H7 (cell line): Measurements from ENCODE around the gene MTCL1. TPM values are rescaled to one million over a fixed set of nuclear protein-coding genes. Genes with fewer than 3 reads are reported as not detected.

Source experiments
- DNase-seq: peaks from one replicate; pipeline ENCODE4 v3.0.0; 2012
- H3K27me3 ChIP-seq: 2 replicates; pipeline ENCODE4 v1.6.0; 2011; ENCODE audit warnings: mild to moderate bottlenecking, low read length; ENCODE audit not compliant: control insufficient read depth, insufficient read depth
- H3K36me3 ChIP-seq: replicated peaks from 2 replicates; pipeline ENCODE4 v1.5.1; 2011; ENCODE audit warnings: low read length; ENCODE audit not compliant: control insufficient read depth, insufficient read depth
- H3K4me3 ChIP-seq: 2 replicates; pipeline ENCODE4 v1.5.1; 2011; ENCODE audit warnings: low read depth, mild to moderate bottlenecking, control low read depth, low read length, moderate library complexity; ENCODE audit not compliant: insufficient read depth
- total RNA-seq: library from RNA; depleted of rRNA; stranded (reverse); fragments of >200 nt; shearing (Covaris generic); gene quantifications from 2 replicates; pipeline ENCODE4 v1.2.3, GENCODE V29; 2014

MTCL1 gene
- total RNA-seq, 1 experiment from 2014 or later: 16.0 TPM

GRCh38 chr18:8771930-8772329 lies 66.6 kb downstream of the MTCL1 start:
- Histone ChIP-seq H3K36me3 (no peaks in the 10 kb centered on the region), H3K27me3 (no peaks in the 10 kb centered on the region), H3K4me3 (no peak overlapping the region)
- no peak for DNase-seq

GRCh38 chr18:8773980-8774379 lies 68.6 kb downstream of the MTCL1 start:
- Histone ChIP-seq H3K27me3 (no peaks in the 10 kb centered on the region), H3K4me3 (no peak overlapping the region), H3K36me3 (no peaks in the 10 kb centered on the region)
- DNase-seq: no peak

- no peaks in the 10 kb centered on the region for H3K36me3 ChIP-seq
- no peak overlapping the region for H3K4me3 ChIP-seq
Measured at GRCh38 chr18:8776013-8776943, 70.9 kb downstream of the MTCL1 start.

GRCh38 chr18:8777846-8778245 lies 72.5 kb downstream of the MTCL1 start:
- no peaks in the 10 kb centered on the region for H3K27me3 ChIP-seq
- no peak overlapping the region for H3K4me3 ChIP-seq
- DNase-seq: no peak
- H3K36me3 ChIP-seq: no peaks in the 10 kb centered on the region; the same call in 1 of the 2 replicates

More at GRCh38 chr18:8776013-8776943, 70.9 kb downstream of the MTCL1 start:
- DNase-seq: peak; percentile 26
- H3K27me3 ChIP-seq: no peaks in the 10 kb centered on the region

- no peak for DNase-seq
- no peak overlapping the region for H3K4me3 ChIP-seq
- H3K36me3 ChIP-seq: peaks cover 1% of the 10 kb centered on the region
- no peaks in the 10 kb centered on the region for H3K27me3 ChIP-seq
Measured at GRCh38 chr18:8778386-8778785, 73.0 kb downstream of the MTCL1 start.

- H3K36me3 ChIP-seq: peaks cover 2% of the 10 kb centered on the region
- no peak for DNase-seq
- H3K27me3 ChIP-seq: no peaks in the 10 kb centered on the region
- no peak overlapping the region for H3K4me3 ChIP-seq
Measured at GRCh38 chr18:8778824-8779223, 73.5 kb downstream of the MTCL1 start.

GRCh38 chr18:8779251-8779650 lies 73.9 kb downstream of the MTCL1 start:
- peaks cover 2% of the 10 kb centered on the region for H3K36me3 ChIP-seq
- no peaks in the 10 kb centered on the region for H3K27me3 ChIP-seq
- H3K4me3 ChIP-seq: no peak overlapping the region
- no peak for DNase-seq

- Histone ChIP-seq H3K36me3 (peaks cover 5% of the 10 kb centered on the region), H3K4me3 (no peak overlapping the region), H3K27me3 (no peaks in the 10 kb centered on the region)
- no peak for DNase-seq
Measured at GRCh38 chr18:8780227-8780626, 74.9 kb downstream of the MTCL1 start.

- Histone ChIP-seq H3K36me3 (peaks cover 5% of the 10 kb centered on the region), H3K27me3 (no peaks in the 10 kb centered on the region), H3K4me3 (no peak overlapping the region)
- no peak for DNase-seq
Measured at GRCh38 chr18:8781671-8782070, 76.3 kb downstream of the MTCL1 start.

- DNase-seq: no peak
- Histone ChIP-seq H3K27me3 (no peaks in the 10 kb centered on the region), H3K36me3 (peaks cover 5% of the 10 kb centered on the region), H3K4me3 (no peak overlapping the region)
Measured at GRCh38 chr18:8783335-8783993, 78.1 kb downstream of the MTCL1 start.

- H3K4me3 ChIP-seq: no peak overlapping the region
- no peak for DNase-seq
- peaks cover 7% of the 10 kb centered on the region for H3K36me3 ChIP-seq
- no peaks in the 10 kb centered on the region for H3K27me3 ChIP-seq
Measured at GRCh38 chr18:8783994-8784530, 78.7 kb downstream of the MTCL1 start.

- Histone ChIP-seq H3K27me3 (no peaks in the 10 kb centered on the region), H3K4me3 (no peak overlapping the region), H3K36me3 (peaks cover 7% of the 10 kb centered on the region)
- DNase-seq: no peak
Measured at GRCh38 chr18:8785261-8785660, 79.9 kb downstream of the MTCL1 start.

- no peaks in the 10 kb centered on the region for H3K27me3 ChIP-seq
- DNase-seq: no peak
- no peak overlapping the region for H3K4me3 ChIP-seq
- peaks cover 7% of the 10 kb centered on the region for H3K36me3 ChIP-seq
Measured at GRCh38 chr18:8785855-8786482, 80.6 kb downstream of the MTCL1 start.

GRCh38 chr18:8786483-8787370 lies 81.4 kb downstream of the MTCL1 start:
- DNase-seq: no peak
- Histone ChIP-seq H3K36me3 (peaks cover 7% of the 10 kb centered on the region), H3K27me3 (no peaks in the 10 kb centered on the region), H3K4me3 (no peak overlapping the region)
